Caco-2 (cell line): Measurements from ENCODE around the gene FBXO15. TPM values are rescaled to one million over a fixed set of nuclear protein-coding genes. Genes with fewer than 3 reads are reported as not detected.

ENCODE experiments used
- BruUV-seq: library from RNA; stranded (reverse); fragments of 400-500 nt; replicated peaks from 2 replicates; lab custom pipeline; 2021; lab: Mats Ljungman, UMichigan
- CTCF ChIA-PET: fragments of 300-600 bp; sonication (Branson Sonifier 250); formaldehyde crosslinking; loops from one replicate; lab custom pipeline; 2022; ENCODE audit warnings: antibody characterized with exemption; lab: Charles Lee
- POLR2A ChIA-PET: fragments of 300-600 bp; sonication (Branson Sonifier 250); formaldehyde crosslinking; loops from one replicate; lab custom pipeline; 2022; ENCODE audit warnings: antibody characterized with exemption; lab: Charles Lee
- DNase-seq, 2 experiments: peaks; one replicate each; pipeline versions ENCODE4 v3.0.0 to v3.0.0-alpha.2; 2020 to 2022
- H3K27me3 ChIP-seq: replicated peaks from 2 replicates; pipeline ENCODE4 v1.6.0; 2011; ENCODE audit warnings: low read length; ENCODE audit not compliant: control insufficient read depth, insufficient read depth
- H3K36me3 ChIP-seq: 2 replicates; pipeline ENCODE4 v1.5.1; 2011; ENCODE audit warnings: low read length; ENCODE audit not compliant: control insufficient read depth, insufficient read depth
- H3K4me1 ChIP-seq: fragments of 250-450 bp; sonication (Bioruptor Pico); 2 replicates; pipeline ENCODE4 v1.5.1; 2020; ENCODE audit warnings: mild to moderate bottlenecking
- H3K4me3 ChIP-seq: 2 replicates; pipeline ENCODE4 v1.5.1; 2011; ENCODE audit warnings: low read depth, mild to moderate bottlenecking, control low read depth, low read length
- H3K9me3 ChIP-seq: fragments of 250-450 bp; sonication (Bioruptor Pico); 2 replicates; pipeline ENCODE4 v1.5.1; 2020; ENCODE audit warnings: mild to moderate bottlenecking, moderate library complexity
- H3K27ac Mint-ChIP-seq: one replicate; pipeline ENCODE4 v1.8.0; 2022; ENCODE audit warnings: mixed read lengths; ENCODE audit not compliant: unreplicated experiment
- H3K27me3 Mint-ChIP-seq: one replicate; pipeline ENCODE4 v1.8.0; 2022; ENCODE audit warnings: mixed read lengths; ENCODE audit not compliant: insufficient read depth, unreplicated experiment
- H3K36me3 Mint-ChIP-seq: one replicate; pipeline ENCODE4 v1.8.0; 2022; ENCODE audit warnings: mild to moderate bottlenecking, mixed read lengths; ENCODE audit not compliant: insufficient read depth, unreplicated experiment
- H3K4me1 Mint-ChIP-seq: one replicate; pipeline ENCODE4 v1.8.0; 2022; ENCODE audit warnings: low read depth, mixed read lengths; ENCODE audit not compliant: unreplicated experiment
- H3K4me3 Mint-ChIP-seq: one replicate; pipeline ENCODE4 v1.8.0; 2022; ENCODE audit warnings: mild to moderate bottlenecking, moderate library complexity, mixed read lengths; ENCODE audit not compliant: unreplicated experiment
- H3K9me3 Mint-ChIP-seq: one replicate; pipeline ENCODE4 v1.8.0; 2022; ENCODE audit warnings: mixed read lengths; ENCODE audit not compliant: unreplicated experiment
- intact Hi-C: fragments of 100-400 bp; cut with micrococcal nuclease; formaldehyde crosslinking; loops from one replicate; pipeline ENCODE4 v1.10.0; 2022; ENCODE audit not compliant: unreplicated experiment
- total RNA-seq: library from RNA; stranded (reverse); gene quantifications from 2 replicates; pipeline ENCODE4 v1.2.3, GENCODE V29; 2022
- TF ChIP-seq, protein P1 (sequence below), 2 experiments: fragments of 200-600 bp in 1 of 2; IDR thresholded peaks; 1 replicate in 1 of 2; 2 replicates in 1 of 2; pipeline versions ENCODE4 v1.5.1 to v1.8.0; 2011 to 2022; ENCODE audit warnings: antibody characterized with exemption in 1 of 2, control low read depth in 1 of 2, inconsistent platforms in 1 of 2, low read depth in 1 of 2, low read length in 1 of 2, mild to moderate bottlenecking in 1 of 2, moderate library complexity in 1 of 2; ENCODE audit not compliant: insufficient read depth in 1 of 2, severe bottlenecking in 1 of 2, unreplicated experiment in 1 of 2

Gene FBXO15
- total RNA-seq, 1 experiment from 2014 or later = 0.29 TPM

DNA sequence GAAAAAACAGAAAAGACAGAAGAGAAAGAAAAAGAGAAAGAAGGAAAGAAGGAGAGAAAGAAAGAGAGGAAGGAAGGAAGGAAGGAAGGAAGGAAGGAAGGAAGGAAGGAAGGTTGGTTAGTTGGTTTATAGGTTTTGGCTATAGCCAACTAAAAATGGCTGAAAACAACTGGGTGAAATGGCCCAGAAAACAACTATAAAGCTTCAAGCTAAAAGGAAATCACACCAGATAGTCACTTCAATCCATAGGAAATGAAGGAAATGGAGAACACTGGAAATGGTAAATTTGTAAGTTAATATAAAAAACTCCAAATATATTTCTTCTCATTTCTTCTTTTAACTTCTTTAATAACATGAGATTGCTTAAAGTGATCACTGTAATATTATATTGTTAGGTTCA, 118.5 kb downstream of the FBXO15 start:
- no peak for DNase-seq
- Histone ChIP-seq H3K27me3 (no peaks in the 10 kb centered on the region), H3K9me3 (no peaks in the 10 kb centered on the region), H3K36me3 (no peaks in the 10 kb centered on the region), H3K4me3 (no peak overlapping the region), H3K4me1 (no peaks in the 10 kb centered on the region)
- Mint-ChIP-seq H3K27me3 (peaks cover 5% of the 10 kb centered on the region), H3K27ac (no peak overlapping the region), H3K9me3 (no peaks in the 10 kb centered on the region), H3K4me1 (no peaks in the 10 kb centered on the region), H3K4me3 (no peak overlapping the region), H3K36me3 (no peaks in the 10 kb centered on the region)
- BruUV-seq = no TSS peak
- TF ChIP-seq, protein P1, sequence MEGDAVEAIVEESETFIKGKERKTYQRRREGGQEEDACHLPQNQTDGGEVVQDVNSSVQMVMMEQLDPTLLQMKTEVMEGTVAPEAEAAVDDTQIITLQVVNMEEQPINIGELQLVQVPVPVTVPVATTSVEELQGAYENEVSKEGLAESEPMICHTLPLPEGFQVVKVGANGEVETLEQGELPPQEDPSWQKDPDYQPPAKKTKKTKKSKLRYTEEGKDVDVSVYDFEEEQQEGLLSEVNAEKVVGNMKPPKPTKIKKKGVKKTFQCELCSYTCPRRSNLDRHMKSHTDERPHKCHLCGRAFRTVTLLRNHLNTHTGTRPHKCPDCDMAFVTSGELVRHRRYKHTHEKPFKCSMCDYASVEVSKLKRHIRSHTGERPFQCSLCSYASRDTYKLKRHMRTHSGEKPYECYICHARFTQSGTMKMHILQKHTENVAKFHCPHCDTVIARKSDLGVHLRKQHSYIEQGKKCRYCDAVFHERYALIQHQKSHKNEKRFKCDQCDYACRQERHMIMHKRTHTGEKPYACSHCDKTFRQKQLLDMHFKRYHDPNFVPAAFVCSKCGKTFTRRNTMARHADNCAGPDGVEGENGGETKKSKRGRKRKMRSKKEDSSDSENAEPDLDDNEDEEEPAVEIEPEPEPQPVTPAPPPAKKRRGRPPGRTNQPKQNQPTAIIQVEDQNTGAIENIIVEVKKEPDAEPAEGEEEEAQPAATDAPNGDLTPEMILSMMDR (IDR thresholded peaks at IDR 0.05; ENCODE audit: insufficient read depth in 1 of 2, low read depth in 1 of 2, low read length in 1 of 2, severe bottlenecking in 1 of 2, unreplicated experiment in 1 of 2) = no peak
- CTCF ChIA-PET = no interaction called here
- POLR2A ChIA-PET = no interaction called here
- intact Hi-C loops = no loop called here

Other genes with a start within 250 kb of the FBXO15 start
- 15.6 and 21.0 TPM in 2 replicates for gene TIMM21, start 689 bp upstream of the FBXO15 start, total RNA-seq
- 103 and 105 TPM in 2 replicates for gene CYB5A, start 144.1 kb upstream of the FBXO15 start, total RNA-seq
- gene C18orf63, start 168.0 kb upstream of the FBXO15 start, total RNA-seq = 0.07 TPM in 1 of 2 replicates, not detected in the other